GM23248 (cell line): Measurements from ENCODE around the gene NIP7.

ENCODE experiments used
- EZH2 ChIP-seq: fragments of 200-600 bp; sonication (generic); IDR thresholded peaks from 2 replicates; pipeline ENCODE4 v1.6.1; 2018; ENCODE audit warnings: antibody characterized with exemption, mild to moderate bottlenecking; ENCODE audit not compliant: insufficient read depth, poor library complexity, severe bottlenecking
- EZH2phosphoT487 ChIP-seq: fragments of 200-600 bp; sonication (generic); IDR thresholded peaks from 2 replicates; pipeline ENCODE4 v1.6.1; 2018; ENCODE audit warnings: antibody characterized with exemption, moderate library complexity, mild to moderate bottlenecking, low read depth; ENCODE audit not compliant: insufficient read depth

- TF ChIP-seq EZH2 (no peak), EZH2phosphoT487 (no peak)
Measured at GRCh38 chr16:69338557-69339288, 849 bp upstream of the NIP7 start.
